Measurements from ENCODE around the gene ATOH8.

Gene ATOH8

GRCh38 chr2:85831735-85832134 is 77.9 kb downstream of the ATOH8 start:
- TF ChIP-seq ZBTB7A (IDR thresholded peaks at IDR 0.05; ENCODE audit: low read depth) (no peak), RAD21 (IDR thresholded peaks at IDR 0.05; ENCODE audit: low read depth) (no peak), YY1 (IDR thresholded peaks at IDR 0.05; ENCODE audit: low read depth) (no peak), REST (IDR thresholded peaks at IDR 0.05; ENCODE audit: low read depth) (no peak), CEBPB (IDR thresholded peaks at IDR 0.05) (no peak), EGR1 (IDR thresholded peaks at IDR 0.05) (no peak), USF1 (IDR thresholded peaks at IDR 0.05) (no peak), TEAD4 (IDR thresholded peaks at IDR 0.05) (no peak), MAX (IDR thresholded peaks at IDR 0.05) (no peak)

GRCh38 chr2:85834466-85834865 is 80.7 kb downstream of the ATOH8 start:
- TF ChIP-seq FOXM1 (IDR thresholded peaks at IDR 0.05; ENCODE audit: borderline replicate concordance, low read depth) (no peak), CEBPB (IDR thresholded peaks at IDR 0.05) (no peak), TCF12 (IDR thresholded peaks at IDR 0.05; ENCODE audit: low read depth) (no peak), RAD21 (IDR thresholded peaks at IDR 0.05; ENCODE audit: low read depth) (no peak), USF1 (IDR thresholded peaks at IDR 0.05) (no peak), EGR1 (IDR thresholded peaks at IDR 0.05) (no peak), TEAD4 (IDR thresholded peaks at IDR 0.05) (no peak), YY1 (IDR thresholded peaks at IDR 0.05; ENCODE audit: low read depth) (no peak), REST (IDR thresholded peaks at IDR 0.05; ENCODE audit: low read depth) (no peak), NFIC (IDR thresholded peaks at IDR 0.05) (no peak), EP300 (IDR thresholded peaks at IDR 0.05; ENCODE audit: borderline replicate concordance) (no peak), ZBTB7A (IDR thresholded peaks at IDR 0.05; ENCODE audit: low read depth) (no peak), TAF1 (IDR thresholded peaks at IDR 0.05; ENCODE audit: low read depth) (no peak)

Data from Ishikawa (cell line).